Gastrocnemius medialis (tissue), 4 donors: ENCODE measurements around the gene ADPRHL1.

ENCODE experiments used
- POLR2A ChIP-seq, 2 donors: fragments of 450-650 bp; IDR thresholded peaks; one replicate each; pipeline ENCODE4 v1.6.1; 2017; ENCODE audit warnings: antibody characterized with exemption in 2 of 2, mild to moderate bottlenecking in 2 of 2, moderate library complexity in 2 of 2
- TF ChIP-seq, protein P1 (sequence below), 5 experiments: fragments of 450-650 bp in 3 of 5; fragments of 200-600 bp in 2 of 5; sonication (generic) in 2 of 5; IDR thresholded peaks in 4 of 5; conservative IDR thresholded peaks in 1 of 5; 1 replicate in 4 of 5; 2 replicates in 1 of 5; pipeline ENCODE4 v1.5.1; 2016 to 2019; ENCODE audit warnings: antibody characterized with exemption in 5 of 5, mild to moderate bottlenecking in 3 of 5, moderate library complexity in 3 of 5

DNA sequence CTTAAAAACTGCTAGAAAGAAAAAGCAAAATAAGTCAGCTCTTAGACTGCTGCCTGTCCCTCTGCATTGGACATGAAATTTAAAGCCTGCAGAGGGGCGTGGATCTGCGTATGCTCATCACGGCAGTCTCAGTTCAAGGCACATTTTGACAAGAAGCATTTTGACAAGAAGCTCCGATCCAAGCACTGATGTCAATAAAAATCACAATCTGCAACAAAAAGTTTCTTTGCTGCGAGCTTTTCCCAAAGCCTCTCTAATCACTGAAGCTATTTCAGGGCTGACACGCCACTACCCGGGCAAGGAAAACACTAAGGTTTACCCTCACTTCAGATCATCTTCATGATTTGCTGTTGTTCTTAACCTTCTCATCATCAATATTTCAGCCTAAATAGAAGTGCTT is 29.8 kb upstream of the ADPRHL1 start:
- TF ChIP-seq, protein P1, sequence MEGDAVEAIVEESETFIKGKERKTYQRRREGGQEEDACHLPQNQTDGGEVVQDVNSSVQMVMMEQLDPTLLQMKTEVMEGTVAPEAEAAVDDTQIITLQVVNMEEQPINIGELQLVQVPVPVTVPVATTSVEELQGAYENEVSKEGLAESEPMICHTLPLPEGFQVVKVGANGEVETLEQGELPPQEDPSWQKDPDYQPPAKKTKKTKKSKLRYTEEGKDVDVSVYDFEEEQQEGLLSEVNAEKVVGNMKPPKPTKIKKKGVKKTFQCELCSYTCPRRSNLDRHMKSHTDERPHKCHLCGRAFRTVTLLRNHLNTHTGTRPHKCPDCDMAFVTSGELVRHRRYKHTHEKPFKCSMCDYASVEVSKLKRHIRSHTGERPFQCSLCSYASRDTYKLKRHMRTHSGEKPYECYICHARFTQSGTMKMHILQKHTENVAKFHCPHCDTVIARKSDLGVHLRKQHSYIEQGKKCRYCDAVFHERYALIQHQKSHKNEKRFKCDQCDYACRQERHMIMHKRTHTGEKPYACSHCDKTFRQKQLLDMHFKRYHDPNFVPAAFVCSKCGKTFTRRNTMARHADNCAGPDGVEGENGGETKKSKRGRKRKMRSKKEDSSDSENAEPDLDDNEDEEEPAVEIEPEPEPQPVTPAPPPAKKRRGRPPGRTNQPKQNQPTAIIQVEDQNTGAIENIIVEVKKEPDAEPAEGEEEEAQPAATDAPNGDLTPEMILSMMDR (IDR thresholded peaks at IDR 0.05 in 4 of 5, conservative IDR thresholded peaks at IDR 0.05 in 1 of 5): no peak
- TF ChIP-seq POLR2A (IDR thresholded peaks at IDR 0.05): no peak
